Choroid plexus epithelial cell (primary cell): Measurements from ENCODE around the gene OR52I1.

Experiments used
- DNase-seq: peaks from one replicate; pipeline ENCODE4 v3.0.0-alpha.2; 2010; ENCODE audit warnings: low read depth
- H3K4me3 ChIP-seq: 2 replicates; pipeline ENCODE4 v1.5.1; 2011; ENCODE audit warnings: low read depth, mild to moderate bottlenecking, control low read depth, low read length, moderate library complexity
- CTCF ChIP-seq: conservative IDR thresholded peaks from 2 replicates; pipeline ENCODE4 v1.5.1; 2011; ENCODE audit warnings: low read depth, mild to moderate bottlenecking, control low read depth, inconsistent platforms, low read length, moderate library complexity

The OR52I1 gene

GRCh38 chr11:4581443-4581842 is 12.4 kb upstream of the OR52I1 start, which contains the start of gene OR52I2:
TSS of gene OR52I2 (plus strand) at chr11:4581743.
- no peak within 1 kb of the TSS for H3K4me3 ChIP-seq
- TF ChIP-seq CTCF: no peak
- no peak for DNase-seq

DNA sequence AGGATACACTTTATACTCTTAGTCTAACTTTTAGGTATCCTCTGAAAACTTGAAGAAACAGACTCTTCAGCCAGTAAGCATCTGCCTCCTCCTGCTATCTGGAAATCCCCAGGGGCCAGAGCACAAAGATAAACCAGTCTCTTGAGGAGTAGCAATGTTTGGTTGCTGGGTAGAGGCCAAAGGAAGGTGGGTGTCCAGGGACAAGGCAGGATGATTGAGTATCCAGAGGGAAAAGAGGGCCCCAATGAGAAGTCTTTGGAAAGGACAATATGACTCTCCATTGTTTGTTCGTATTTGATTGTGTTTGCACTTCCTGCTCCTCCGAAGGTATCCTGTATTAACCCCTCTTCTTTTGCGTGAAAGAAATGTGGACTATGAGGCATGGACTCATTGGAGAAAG is 4.8 kb upstream of the OR52I1 start:
- DNase-seq: no peak
- no peak overlapping the region for H3K4me3 ChIP-seq
- TF ChIP-seq CTCF: no peak

GRCh38 chr11:4605057-4605456 is 11.2 kb downstream of the OR52I1 start:
- no peak for TF ChIP-seq CTCF
- no peak overlapping the region for H3K4me3 ChIP-seq
- no peak for DNase-seq

DNA sequence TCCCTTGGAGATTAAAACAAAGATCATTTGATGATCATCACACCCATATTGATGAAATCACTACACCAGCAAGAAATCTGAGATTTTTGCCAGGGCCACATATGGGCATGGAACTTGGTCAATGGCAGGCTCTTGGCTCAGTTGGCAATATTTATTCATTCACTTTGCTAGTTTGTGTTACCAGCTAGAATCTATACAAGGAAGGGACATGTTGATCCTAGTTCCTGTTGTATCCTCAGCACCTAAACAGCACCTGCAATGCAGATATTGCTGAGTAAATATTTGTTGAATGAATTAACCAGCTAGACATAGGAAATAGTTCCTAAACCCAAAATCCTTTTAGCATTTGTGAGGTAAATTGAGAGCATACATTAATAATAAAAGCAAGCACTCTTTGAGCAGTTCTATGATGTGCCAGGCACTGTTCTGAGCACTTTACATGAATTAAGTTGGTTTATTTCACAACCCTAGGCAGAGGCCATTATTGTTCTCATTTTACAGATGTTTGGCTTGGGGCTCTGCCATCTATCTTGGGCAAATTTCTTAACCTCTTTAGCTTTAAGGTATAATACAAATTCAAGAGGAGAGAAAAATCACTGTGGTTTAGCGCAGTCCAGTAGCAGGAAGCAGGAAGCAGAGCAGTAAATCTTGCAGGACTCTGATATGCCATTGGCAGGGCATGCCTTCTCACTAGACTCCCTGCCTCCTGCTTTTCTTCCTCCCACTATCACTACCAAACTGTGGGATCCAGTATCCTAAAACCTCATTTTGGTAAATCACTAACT is 12.6 kb downstream of the OR52I1 start:
- H3K4me3 ChIP-seq: no peak overlapping the region
- TF ChIP-seq CTCF: no peak
- DNase-seq: peak; percentile 49

DNA sequence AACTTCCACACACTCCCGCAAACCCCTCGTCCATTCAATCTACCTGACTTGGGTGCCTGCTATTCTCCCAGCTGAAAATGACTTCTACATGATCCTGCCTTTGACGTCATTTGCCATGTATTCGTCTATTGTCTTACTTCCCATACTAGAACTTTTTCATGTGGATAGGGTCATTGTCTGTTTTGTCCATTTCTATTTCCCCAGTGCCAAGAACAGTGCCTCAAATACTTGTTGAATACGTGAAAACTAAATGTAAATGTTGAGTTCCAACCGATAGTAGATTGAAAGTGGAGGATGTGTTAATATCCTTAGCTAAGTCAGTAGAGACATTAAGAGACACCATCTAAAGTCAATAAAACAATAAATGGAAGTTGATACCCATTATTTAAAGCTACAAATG is 13.3 kb downstream of the OR52I1 start:
- H3K4me3 ChIP-seq: peak overlapping the region; percentile 83
- no peak for DNase-seq
- TF ChIP-seq CTCF: no peak

DNA sequence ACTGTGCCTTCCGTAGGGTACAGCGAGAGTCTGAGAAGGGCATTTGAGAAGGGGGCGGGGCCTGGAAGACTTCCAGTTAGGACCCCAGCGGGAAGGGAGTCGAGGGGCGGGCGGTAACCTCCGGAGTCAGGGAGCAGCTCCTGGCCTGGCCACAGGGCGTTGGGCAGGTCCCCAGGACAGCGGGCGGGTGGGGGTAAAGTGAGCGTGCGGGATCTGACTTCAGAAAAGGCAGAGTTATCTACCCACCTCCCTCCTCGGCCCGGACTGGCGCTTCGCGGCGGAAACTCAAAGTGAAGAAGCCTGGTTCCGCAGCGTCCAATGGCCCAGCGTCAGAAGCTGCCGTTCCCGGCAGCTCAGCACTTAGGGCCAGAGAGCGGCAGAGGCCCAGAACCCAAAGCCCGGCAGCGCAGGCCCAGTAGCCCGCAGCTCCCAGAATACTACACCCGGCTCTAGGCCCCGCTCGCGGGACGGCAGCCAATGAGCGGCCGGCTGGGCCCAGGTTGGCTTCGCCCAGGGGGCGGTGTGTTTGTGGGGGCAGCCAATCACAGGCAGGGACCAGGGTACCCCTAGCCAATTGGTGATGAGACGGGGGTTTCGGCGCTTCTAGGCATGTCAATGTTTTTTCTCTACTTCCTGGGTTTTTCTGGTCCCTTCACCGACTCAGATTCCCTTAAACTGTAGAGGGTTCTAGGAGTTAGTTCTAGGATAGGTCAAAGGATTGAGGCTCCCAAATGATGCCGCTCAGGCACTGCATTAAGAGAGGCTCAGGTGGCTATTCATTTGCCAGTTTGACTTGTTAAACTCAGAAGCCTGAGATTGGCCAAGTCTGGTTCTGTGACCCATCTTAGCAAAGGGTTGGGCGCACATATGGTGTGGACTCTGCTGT is 14.2 kb downstream of the OR52I1 start, which contains the start of gene TRIM68:
TRIM68 (minus strand) TSS at position 451 of the 886 bp plus-strand sequence. CDS start 2,727 bp downstream, outside the sequence.
- H3K4me3 ChIP-seq: peak within 1 kb of the TSS; percentile 83
- DNase-seq: peak; percentile 98
- no peak for TF ChIP-seq CTCF
